ENCODE results near the gene CNIH3.

The CNIH3 gene

DNA sequence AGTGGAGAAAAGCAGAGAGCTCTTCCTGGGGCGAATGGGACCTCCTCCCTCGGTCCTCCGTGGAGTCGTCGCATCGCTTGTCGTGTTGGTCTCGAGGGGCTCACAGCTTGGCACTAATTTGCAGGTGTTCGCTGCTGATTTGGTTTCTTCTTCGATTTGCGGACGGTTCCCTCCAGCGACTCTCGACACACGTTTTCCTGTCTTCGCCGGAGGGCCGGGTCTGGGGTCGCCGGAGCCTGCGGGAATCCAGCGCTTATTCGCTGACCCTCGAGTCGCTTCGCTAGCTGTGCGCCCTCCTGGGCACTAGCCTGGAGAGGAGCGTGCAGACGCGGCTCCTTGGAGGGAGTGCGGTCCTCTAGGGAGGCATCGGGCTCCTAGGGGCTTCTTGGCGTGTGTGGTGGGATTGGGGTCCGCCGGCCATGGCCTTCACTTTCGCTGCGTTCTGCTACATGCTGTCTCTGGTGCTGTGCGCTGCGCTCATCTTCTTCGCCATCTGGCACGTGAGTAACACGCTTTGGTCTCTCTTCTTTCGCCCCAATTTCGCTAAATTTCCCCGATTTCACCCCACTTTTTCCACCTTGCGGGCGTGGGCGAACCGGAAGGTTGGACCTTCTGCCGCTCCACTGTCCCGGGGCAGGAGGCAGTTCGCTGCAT is 766 bp downstream of the CNIH3 start:
- DNase-seq: no peak

DNA sequence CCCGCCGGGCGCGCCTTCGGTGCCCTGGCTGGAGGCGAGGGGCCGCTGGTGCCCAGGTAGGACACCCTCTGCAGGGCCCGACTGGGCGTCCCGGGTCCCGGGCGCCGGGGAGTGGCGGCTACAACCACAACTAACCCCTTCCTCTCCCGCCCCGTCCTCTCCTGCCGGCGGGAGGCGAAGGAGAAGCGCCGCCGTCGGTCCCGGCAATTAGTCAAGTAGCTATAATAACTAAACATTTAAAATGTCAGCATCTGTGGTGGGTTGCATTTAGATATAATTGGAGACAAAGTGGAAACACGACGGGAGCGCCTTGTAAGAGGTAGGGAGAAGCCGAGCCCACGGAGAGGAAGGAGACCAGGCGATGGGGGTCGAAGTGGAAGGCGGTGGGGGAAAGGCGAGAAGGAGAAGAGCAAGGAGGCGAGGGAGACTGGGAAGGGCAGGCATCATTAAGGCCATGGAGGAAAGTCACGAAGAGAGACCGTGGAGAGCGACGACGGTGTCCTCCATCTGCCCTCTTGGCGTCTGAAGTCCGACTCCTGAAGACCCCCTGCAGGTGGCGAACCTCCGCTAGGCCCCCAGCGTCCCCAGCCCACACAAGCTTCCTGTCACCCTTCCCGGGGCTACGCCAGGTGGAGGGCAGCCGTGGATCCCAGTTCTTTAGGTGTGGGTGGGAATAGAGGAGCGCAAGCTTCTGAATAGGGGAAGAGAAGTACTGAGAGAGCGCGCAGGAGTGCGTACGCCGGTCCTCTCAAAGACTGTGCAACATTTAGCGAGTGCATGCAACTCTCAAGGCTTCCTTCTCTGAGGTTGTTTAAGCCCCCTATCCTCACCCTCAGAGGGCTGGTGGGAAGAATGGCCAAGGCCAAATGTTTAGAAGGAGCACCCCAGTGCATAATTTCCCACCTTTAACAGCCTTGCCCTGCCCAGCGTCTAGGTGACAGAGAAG is 1.6 kb downstream of the CNIH3 start:
- DNase-seq: no peak

DNA sequence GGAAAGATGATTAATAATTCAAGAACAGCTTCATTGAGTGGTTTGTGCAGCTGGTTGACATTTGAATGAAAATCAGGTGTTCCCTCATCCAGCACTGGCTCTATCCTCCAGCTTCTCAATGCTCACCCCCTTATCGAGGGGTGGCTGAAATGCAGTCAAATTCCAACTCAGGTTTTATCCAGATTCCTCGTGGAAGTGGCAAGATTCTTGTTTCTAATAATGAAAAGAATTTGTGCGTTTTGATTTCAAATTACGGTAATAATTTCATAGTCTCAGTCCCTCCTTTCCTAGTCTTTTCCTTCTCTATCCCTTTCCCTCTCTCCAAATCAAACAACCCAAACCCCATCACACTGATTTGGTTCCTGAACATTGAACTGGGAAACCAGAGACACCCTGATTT is 3.1 kb downstream of the CNIH3 start:
- DNase-seq: no peak

DNA sequence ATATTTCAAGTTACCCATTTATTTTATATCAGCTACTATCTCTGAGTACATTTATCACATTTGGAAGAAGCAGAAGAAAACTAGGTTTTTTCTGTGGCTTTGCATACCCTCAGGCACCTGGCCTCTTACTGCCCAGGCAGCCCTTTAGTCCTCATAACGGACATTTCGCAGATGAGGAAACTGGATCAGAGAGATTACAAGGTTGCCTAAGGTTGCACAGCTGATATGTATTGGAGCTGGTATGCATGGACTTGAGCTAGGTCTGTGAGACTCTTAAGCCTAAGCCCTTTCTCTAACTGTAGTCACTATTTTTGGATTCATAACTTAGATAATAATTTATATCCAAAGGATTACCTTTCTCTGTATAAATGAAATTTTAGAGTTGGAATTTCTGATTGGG is 4.0 kb downstream of the CNIH3 start:
- DNase-seq: no peak

DNA sequence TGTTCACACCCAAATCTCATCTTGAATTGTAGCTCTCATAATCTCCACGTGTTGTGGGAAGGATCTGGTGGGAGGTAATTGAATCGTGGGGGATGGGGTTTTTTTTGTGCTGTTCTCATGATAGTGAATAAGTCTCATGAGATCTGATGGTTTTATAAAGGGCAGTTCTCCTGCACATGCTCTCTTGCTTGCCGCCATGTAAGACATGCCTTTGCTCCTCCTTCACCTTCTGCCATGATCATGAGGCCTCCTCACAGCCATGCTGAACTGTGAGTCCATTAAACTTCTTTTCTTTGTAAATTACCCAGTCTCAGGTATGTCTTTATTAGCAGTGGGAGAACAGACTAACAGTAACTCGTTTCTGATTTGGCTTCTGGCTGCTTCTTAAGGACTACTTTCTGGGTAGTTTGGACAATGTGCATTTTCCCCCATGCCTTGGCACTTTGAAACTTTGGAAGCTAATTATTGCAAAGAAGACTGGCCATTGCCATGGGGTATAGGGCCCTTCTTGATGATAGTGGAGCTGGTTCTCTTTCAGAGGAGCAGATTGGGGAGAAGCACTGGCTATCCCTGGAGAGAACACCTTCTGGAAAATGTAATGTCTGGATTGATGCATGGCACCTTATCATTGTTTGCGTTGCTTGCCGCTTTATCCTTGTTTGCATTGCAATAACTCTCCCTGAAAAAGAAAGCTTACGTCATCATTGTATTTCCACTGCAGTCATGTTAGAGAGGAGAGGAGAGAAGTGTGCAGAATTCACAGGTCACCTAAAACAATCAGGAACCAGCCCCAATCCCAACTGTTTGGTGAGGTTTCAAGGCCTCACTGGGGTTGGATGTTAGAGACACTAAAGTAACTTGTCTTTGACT is 5.9 kb downstream of the CNIH3 start:
- no peak for DNase-seq

DNA sequence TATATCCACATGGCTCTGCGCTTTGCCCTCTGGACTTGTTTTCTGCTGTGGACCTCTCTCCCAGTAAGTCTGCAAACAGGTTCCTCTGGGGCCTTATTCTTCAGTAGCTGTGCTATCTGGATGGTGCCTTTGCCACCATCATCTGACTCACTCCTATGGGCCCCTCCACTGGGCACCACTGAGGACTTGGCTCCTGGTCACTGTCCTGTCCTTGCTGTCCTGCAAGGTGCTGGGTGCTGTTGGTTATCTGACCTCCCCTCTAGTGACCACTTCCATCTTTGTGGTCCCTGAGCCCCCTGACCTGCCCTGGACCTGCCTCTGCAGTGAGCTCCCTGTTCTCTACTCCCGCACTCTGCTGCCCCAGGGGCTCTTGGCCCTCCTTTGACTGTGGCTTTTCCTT is 6.7 kb downstream of the CNIH3 start:
- DNase-seq: no peak

DNA sequence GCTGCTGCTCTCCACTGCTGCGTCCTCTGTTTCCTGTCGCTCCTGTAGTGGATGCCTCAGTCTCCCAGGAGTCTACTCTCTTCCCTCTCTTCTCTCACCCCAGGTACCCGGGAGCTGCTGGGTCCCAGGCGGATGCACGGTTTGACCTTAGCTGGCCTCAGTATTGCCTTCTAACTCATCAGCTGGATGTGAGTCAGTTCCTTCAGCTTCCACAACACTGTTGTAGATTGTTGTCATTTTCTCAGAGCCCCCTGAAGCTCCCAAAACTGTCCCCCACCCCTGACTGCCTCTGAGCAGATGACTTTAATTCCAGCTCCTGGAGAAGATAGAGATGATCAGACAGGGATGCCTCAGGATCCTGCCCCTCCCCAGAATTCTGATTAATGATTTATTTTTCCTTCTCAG is 7.2 kb downstream of the CNIH3 start:
- DNase-seq: no peak

DNA sequence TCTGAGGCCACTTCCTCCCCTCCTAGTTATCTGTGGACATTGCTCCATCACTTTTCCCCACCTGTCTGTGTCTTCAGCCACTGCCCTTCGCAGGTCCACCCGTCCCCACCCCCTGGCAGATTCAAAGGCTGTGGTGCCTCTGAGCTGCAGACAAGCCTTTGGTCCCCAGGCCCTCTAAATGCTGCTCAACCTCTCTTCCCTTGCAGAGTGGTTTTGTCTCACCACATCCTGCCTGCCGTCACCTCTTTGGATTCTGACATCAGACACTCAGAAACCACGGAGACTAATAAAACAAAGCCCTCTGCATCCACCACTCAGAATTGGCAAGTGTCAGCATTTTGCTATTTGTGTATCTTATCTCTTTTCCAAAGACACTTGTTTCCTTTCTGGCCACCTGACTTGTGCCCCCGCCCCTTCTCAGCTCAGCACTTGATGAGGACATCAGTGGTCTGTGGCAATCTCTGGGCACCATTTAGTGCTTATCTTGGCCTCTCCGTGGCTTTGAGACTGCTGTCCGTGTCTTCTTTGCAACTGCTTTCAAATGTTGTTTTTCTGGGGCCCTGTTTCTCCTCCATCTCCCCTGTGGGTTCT is 7.7 kb downstream of the CNIH3 start:
- peak; percentile 66 for DNase-seq

DNA sequence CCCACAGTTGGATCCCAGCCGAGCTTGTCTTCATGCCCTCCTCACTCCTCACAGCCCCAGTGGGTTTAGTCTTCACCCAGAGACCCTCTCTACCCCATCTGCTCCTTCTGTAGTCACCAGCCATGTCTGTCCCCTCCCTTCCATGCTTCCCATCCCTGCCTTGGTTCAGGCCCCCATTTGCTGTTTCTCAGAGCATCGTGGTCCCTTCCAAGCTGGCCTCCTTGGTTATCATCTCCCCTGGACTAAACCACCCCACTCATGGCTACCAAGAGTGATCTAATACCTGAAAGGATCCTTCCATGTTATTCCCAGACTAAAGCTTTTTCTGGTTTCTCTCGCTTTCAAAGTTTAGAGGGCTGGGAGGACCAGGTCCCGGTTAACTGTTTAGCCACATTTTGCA is 8.3 kb downstream of the CNIH3 start:
- no peak for DNase-seq

DNA sequence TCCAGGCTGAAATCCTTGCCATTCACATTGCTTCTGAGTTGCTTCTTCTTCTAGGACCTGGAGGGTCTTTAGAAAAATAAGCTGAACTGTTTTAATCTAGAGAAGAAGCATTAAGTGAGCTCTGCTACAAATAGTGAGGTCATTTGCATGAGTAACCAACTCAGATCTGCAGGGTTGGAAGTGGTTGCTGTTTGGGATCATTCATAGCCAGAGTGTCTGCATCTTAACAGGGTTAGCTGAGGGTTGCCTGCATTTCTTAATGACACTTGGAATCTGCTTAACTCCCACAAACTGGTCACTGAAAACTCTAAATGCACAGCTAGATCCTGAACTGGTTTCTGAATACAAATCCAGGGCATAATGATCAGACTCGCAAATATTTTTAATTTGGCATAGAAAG is 9.9 kb downstream of the CNIH3 start:
- DNase-seq: no peak

DNA sequence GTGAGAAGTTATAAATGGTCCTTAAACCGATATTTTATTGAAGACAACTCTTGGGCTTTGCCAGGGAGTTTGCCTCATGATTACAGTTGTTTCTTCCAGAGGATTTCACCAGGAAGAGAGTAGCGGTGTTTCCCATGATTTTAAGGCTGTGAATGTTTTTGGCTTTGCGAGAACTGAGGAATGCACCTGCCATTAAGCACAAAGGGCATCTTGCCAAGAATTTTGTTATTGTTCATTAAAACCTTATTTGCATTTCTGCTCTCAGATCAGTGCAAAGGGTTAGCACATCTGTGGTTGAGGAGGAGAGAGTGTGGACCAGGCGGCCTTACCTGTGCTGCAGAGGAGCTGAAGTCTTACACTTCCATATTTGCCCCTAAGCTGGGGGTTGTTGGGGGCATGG is 13.8 kb downstream of the CNIH3 start:
- no peak for DNase-seq

DNA sequence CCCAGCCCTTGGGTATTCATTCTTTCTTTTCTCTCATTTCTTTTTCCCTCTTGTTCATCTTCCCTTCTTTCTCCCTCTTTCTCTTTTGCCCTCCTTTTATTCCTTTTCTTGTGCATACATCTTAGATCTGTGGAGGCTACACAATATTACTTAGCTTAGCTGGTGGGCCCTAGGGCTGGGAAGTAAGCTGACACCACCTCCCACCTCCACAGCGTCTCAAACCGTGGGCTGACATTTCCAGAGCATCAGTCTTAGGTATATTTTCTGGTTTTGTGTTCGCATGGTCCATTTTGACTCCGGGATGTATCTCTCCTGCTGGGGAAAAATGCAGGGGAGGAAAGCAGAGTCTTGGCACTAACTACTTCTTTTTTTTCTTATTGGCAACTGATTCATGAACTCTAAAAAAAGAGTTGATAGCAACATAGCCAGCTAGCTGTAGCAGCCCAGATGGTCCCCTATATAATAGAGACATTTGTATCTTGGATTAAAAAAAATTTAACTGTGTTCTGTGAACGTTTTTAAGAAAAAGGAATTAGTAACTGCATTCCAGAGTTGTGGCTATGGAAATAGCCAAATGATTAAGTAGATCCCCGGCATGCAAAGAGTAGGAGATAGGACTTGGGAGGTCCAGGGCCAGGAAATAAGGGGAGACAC is 15.5 kb downstream of the CNIH3 start:
- no peak for DNase-seq

DNA sequence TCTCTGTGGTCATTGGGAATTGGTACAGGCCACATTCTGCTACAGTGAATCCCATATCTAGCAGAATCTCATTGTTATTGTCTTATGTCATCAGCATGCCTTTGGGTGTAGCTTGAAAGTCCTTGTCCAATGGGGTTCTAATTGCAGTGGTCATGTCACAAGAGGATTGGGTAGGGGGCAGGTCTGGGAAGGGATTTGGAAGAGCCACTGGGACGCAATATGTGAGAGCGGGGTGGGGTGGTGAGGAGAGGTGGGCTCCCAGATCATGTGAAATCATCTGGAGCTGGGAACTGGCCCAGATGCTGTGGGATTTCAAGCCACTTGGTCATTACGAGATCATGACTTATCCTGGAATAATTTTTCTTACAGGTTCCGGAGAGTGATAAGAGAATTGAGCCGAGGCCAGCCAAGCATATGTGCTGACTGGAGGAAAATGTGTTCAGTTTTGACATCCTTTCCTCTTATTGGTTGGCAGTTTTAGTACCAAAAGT is 16.3 kb downstream of the CNIH3 start:
- DNase-seq: no peak

DNA sequence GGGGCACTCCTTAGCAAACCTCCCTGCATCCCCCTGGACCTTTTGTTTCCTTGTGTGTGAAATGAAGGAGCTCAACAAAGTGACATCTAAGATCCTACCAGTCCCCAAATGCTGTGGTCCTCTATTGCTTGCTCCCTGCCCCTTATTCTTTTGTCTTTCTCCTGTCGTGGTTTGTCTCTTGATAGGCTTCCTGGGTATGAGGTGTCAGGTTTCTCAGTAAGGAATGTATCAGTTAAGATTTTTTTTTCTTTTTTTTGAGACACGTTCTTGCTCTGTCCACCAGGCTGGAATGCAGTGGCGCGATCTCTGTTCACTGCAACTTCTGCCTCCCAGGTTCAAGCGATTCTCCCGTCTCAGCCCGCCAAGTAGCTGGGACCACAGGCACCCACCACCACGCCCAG is 16.8 kb downstream of the CNIH3 start:
- DNase-seq: no peak

DNA sequence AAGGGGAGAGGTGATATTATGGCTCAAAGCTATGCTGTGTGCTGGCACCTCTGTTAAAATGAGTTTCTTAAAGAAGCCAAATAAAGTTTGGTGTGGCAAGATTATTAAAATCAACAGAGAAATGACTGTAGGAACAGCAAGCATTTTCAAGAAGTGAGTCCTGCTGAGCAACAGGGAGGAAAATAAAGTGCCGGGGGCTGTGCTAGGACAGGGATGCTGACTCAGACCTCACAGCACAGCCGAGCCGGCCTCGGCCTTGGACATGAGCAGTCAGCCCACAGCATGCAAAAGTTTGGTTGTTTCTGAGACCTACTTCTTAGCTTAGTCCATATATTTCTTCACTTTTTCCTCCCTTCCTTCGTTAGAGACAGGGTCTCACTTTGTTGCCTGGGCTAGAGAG is 19.2 kb downstream of the CNIH3 start:
- DNase-seq: no peak

DNA sequence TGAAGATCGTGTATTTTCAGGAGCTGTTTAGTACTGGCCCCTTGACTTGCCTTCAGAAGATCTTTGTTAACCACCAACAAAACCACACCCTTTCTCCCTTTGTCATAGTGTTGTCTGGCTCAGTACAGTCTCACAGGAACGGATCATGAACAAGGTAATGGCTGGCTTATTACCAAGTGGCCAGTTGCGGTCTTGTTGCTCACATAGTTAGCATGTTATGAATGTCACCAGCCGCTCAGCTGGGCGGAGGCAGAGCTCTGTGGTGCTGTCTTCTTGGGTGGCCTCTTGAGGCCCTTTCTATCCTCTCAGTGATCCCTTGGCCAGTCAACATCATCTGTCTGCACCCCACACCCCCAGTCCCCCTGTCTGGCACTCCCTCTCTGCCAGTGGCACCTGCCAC is 21.4 kb downstream of the CNIH3 start:
- no peak for DNase-seq

DNA sequence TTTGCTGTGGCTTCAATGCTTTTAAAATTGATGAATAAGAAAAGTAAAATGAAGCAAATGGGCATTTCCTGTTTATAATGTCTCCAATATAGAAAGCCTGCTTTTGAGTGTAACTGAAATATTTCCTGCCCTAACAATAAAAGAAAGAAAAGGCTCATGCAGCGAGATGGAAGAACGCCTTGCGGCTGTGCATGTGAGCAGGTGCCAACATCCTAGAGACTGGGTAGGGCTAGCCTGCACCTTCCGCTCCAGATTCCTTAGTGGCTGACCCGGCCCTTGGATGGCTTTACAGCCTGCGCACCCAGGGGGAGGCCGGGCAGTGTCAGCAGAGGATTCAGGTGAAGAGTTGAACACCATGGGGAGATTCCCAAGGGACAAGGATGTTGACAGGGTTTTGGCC is 21.8 kb downstream of the CNIH3 start:
- DNase-seq: no peak

DNA sequence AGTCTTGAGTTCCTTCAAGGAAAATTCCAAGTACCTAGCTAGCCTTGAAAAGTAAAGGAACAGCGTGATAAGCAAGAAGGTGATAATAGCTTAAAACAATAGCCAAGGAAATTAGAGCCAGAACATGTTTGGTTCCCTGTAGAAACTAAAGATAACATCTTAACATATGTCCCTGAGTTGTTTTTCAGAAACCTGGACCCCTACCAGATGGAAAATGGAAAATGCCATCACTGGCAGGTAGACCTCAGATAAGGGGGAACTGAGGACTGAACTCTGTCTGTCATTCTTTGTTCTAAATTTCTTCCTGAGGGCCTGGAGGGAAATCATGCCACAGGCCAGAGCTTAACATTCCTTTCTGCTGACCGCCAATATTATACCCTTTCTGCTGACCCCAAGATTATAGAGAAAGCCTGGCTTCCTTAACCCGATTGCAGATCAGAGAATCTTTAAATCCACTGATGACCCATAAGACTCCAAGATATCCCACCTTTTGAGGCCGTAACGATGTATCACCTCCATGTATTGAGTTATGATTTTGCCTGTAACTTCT is 23.4 kb downstream of the CNIH3 start:
- no peak for DNase-seq

DNA sequence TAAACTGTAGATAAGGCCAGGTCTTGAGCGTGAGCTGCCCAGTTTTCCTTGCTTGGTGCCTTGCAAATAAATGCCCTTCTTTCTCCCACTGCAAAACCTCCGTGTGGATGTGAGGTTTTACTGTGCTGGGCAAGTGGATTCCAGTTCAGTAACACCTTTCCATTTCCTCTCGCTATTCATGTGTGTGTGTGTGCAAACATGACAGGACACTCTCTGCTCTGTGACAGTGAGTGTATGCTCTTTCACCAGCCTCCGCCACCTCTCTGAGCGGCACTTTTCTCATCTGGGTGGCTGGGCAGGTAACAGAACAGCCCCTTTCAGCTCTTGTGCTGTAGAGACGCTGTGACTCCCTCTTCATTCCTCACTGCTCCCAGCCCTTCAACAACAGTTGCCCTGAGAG is 23.9 kb downstream of the CNIH3 start:
- DNase-seq: no peak

DNA sequence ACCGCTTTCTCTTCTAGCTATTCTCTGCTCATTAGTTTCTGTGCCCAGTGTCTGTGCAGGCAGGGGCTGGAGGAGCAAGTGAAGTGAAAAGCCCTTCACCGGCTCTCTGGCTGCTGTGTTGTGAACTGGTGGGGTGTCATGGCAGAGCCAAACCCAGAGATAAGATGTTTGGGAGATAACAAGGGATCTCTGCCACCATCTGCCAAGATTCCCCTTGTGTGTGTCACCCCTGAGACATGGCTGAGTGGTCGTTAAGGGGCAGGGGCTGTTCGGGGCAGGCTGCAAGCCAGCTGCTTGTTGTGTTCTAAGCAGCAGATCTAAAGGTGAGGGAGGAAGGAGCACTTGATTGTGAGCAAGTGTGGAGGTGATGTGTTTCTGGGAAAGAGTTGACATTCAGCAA is 24.5 kb downstream of the CNIH3 start:
- DNase-seq: no peak

DNA sequence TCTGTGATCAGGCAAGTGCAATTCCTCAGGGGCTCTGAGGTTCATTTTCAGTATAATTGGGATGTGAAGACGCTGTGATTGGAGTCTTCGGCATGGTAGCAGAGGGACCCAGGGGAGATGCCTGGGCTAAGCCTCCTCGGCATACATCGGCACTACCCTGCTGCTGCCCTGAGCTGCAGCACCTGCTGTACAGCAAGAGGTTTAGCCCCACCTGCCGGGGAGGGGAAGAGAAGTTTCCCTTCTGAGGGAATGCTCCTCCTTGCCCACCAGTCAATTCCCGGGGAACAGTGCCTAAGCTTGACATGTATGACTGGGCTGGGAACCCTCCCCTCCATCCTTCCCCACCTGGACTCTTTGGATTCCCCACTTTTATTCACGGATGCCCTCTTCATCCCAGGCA is 24.9 kb downstream of the CNIH3 start:
- no peak for DNase-seq

DNA sequence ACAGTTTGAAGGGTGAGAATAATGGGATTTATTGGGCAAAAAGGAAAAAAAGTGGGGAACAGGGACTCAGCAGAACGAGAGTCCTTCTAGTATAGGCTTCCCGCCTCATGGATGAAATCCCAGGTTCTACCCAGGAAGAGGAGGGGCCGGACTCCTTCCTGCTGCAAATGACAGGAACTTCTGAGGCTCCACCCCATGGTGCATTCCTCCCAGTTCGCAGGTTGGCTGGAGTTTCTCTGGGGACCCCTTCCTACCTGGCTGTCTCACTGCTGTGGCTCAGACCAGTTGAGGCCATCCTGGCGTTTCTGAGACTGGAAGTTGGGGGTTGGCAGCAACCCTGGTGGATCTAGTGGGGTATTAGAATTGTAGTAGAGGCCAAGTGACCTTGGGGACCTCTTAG is 27.5 kb downstream of the CNIH3 start:
- no peak for DNase-seq

Measured in activated effector memory CD4-positive, alpha-beta T cell treated with Interleukin-2 at 50 U/mL for 16 hours (primary cell).